ENCODE data around the gene PHOX2B.

- TF ChIP-seq BCLAF1 (IDR thresholded peaks at IDR 0.05; ENCODE audit: borderline replicate concordance in 1 of 2, control insufficient read depth in 1 of 2, low read depth in 2 of 2, low read length in 1 of 2), result no peak
- TF ChIP-seq, protein P1, sequence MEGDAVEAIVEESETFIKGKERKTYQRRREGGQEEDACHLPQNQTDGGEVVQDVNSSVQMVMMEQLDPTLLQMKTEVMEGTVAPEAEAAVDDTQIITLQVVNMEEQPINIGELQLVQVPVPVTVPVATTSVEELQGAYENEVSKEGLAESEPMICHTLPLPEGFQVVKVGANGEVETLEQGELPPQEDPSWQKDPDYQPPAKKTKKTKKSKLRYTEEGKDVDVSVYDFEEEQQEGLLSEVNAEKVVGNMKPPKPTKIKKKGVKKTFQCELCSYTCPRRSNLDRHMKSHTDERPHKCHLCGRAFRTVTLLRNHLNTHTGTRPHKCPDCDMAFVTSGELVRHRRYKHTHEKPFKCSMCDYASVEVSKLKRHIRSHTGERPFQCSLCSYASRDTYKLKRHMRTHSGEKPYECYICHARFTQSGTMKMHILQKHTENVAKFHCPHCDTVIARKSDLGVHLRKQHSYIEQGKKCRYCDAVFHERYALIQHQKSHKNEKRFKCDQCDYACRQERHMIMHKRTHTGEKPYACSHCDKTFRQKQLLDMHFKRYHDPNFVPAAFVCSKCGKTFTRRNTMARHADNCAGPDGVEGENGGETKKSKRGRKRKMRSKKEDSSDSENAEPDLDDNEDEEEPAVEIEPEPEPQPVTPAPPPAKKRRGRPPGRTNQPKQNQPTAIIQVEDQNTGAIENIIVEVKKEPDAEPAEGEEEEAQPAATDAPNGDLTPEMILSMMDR (IDR thresholded peaks at IDR 0.05 in 2 of 3, conservative IDR thresholded peaks at IDR 0.05 in 1 of 3; ENCODE audit: insufficient read depth in 2 of 3, low read depth in 1 of 3, low read length in 3 of 3), result no peak
- no peak for TF ChIP-seq SMC3 (conservative IDR thresholded peaks at IDR 0.05; ENCODE audit: insufficient read depth, low read depth, low read length)
- TF ChIP-seq ETS1 (conservative IDR thresholded peaks at IDR 0.05; ENCODE audit: control insufficient read depth, low read depth, low read length), result no peak
- TF ChIP-seq HCFC1 (IDR thresholded peaks at IDR 0.05; ENCODE audit: low read depth, low read length), result no peak
- TF ChIP-seq, protein P2, sequence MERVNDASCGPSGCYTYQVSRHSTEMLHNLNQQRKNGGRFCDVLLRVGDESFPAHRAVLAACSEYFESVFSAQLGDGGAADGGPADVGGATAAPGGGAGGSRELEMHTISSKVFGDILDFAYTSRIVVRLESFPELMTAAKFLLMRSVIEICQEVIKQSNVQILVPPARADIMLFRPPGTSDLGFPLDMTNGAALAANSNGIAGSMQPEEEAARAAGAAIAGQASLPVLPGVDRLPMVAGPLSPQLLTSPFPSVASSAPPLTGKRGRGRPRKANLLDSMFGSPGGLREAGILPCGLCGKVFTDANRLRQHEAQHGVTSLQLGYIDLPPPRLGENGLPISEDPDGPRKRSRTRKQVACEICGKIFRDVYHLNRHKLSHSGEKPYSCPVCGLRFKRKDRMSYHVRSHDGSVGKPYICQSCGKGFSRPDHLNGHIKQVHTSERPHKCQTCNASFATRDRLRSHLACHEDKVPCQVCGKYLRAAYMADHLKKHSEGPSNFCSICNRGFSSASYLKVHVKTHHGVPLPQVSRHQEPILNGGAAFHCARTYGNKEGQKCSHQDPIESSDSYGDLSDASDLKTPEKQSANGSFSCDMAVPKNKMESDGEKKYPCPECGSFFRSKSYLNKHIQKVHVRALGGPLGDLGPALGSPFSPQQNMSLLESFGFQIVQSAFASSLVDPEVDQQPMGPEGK (CRISPR knock-in tag; IDR thresholded peaks at IDR 0.05; ENCODE audit: borderline replicate concordance), result no peak
- TF ChIP-seq ZC3H4 (CRISPR knock-in tag; IDR thresholded peaks at IDR 0.05; ENCODE audit: borderline replicate concordance), result no peak
- no peak for TF ChIP-seq BHLHE40 (IDR thresholded peaks at IDR 0.05; ENCODE audit: low read length)
Measured at GRCh38 chr4:41752081-41752836, 3.7 kb upstream of the PHOX2B start.
